ENCODE data around the gene SSX4B. TPM values are rescaled to one million over a fixed set of nuclear protein-coding genes. Genes with fewer than 3 reads are reported as not detected.
"Not testable (repeated sequence)": the region's sequence is repeated elsewhere in the genome, so short reads cannot be mapped to it uniquely, and the experiment has no call there.

Gene SSX4B
- total RNA-seq, result not detected in 2 replicates

GRCh38 chrX:48411860-48412259 lies at the start of gene SSX4B:
TSS of gene SSX4B (minus strand) at chrX:48411960. CDS start at chrX:48411372, 588 bp downstream.
- H3K4me3 Mint-ChIP-seq; POLR2A ChIA-PET; H3K4me1 Mint-ChIP-seq; H3K27me3 Mint-ChIP-seq; DNase-seq; H3K27ac Mint-ChIP-seq; H3K36me3 Mint-ChIP-seq (ENCODE audit: low read depth); H3K9me3 Mint-ChIP-seq; intact Hi-C loops (cut with micrococcal nuclease); ATAC-seq (ENCODE audit: low read depth); CTCF ChIA-PET: not testable (repeated sequence)

GRCh38 chrX:48460606-48461005 lies 48.8 kb upstream of the SSX4B start:
- DNase-seq (no peak), ATAC-seq (ENCODE audit: low read depth) (no peak)
- Mint-ChIP-seq H3K27ac (no peak overlapping the region), H3K4me1 (no peaks in the 10 kb centered on the region), H3K27me3 (no peaks in the 10 kb centered on the region), H3K4me3 (no peak overlapping the region), H3K36me3 (ENCODE audit: low read depth) (peaks cover 39% of the 10 kb centered on the region), H3K9me3 (no peaks in the 10 kb centered on the region)
- ChIA-PET CTCF (no interaction called here), POLR2A (no interaction called here)
- intact Hi-C loops (cut with micrococcal nuclease), result no loop called here
- no peak for TF ChIP-seq CTCF (IDR thresholded peaks at IDR 0.05)

GRCh38 chrX:48460031-48460430 lies 48.3 kb upstream of the SSX4B start:
- ATAC-seq (ENCODE audit: low read depth) (no peak), DNase-seq (no peak)
- TF ChIP-seq CTCF (IDR thresholded peaks at IDR 0.05), result no peak
- Mint-ChIP-seq H3K9me3 (no peaks in the 10 kb centered on the region), H3K4me1 (no peaks in the 10 kb centered on the region), H3K27ac (no peak overlapping the region), H3K36me3 (ENCODE audit: low read depth) (peaks cover 33% of the 10 kb centered on the region), H3K27me3 (no peaks in the 10 kb centered on the region), H3K4me3 (no peak overlapping the region)
- ChIA-PET CTCF (no interaction called here), POLR2A (no interaction called here)
- intact Hi-C loops (cut with micrococcal nuclease), result no loop called here

GRCh38 chrX:48459483-48459882 lies 47.7 kb upstream of the SSX4B start:
- Mint-ChIP-seq H3K36me3 (ENCODE audit: low read depth) (peaks cover 33% of the 10 kb centered on the region), H3K27me3 (no peaks in the 10 kb centered on the region), H3K27ac (no peak overlapping the region), H3K4me1 (no peaks in the 10 kb centered on the region), H3K9me3 (no peaks in the 10 kb centered on the region), H3K4me3 (no peak overlapping the region)
- ChIA-PET CTCF (no interaction called here), POLR2A (interaction anchor here (1.0 kb wide), 1 partner anchor 80 kb away, joined by 4 read pairs; the partner anchor contains the start of gene TBC1D25)
- ATAC-seq (ENCODE audit: low read depth) (no peak), DNase-seq (no peak)
- intact Hi-C loops (cut with micrococcal nuclease), result no loop called here
- TF ChIP-seq CTCF (IDR thresholded peaks at IDR 0.05), result no peak

- ChIA-PET POLR2A (interaction anchor here (1.0 kb wide), 1 partner anchor 80 kb away, joined by 4 read pairs; the partner anchor contains the start of gene TBC1D25), CTCF (no interaction called here)
- Mint-ChIP-seq H3K27me3 (no peaks in the 10 kb centered on the region), H3K36me3 (ENCODE audit: low read depth) (peaks cover 29% of the 10 kb centered on the region), H3K9me3 (no peaks in the 10 kb centered on the region), H3K4me3 (no peak overlapping the region), H3K27ac (no peak overlapping the region), H3K4me1 (no peaks in the 10 kb centered on the region)
- DNase-seq (no peak), ATAC-seq (ENCODE audit: low read depth) (no peak)
- no peak for TF ChIP-seq CTCF (IDR thresholded peaks at IDR 0.05)
- intact Hi-C loops (cut with micrococcal nuclease), result no loop called here
Observed at GRCh38 chrX:48458711-48459110, 47.0 kb upstream of the SSX4B start.

GRCh38 chrX:48456628-48457331 lies 45.0 kb upstream of the SSX4B start:
- POLR2A ChIA-PET, result no interaction called here
- intact Hi-C loops (cut with micrococcal nuclease), result no loop called here
- DNase-seq (no peak), ATAC-seq (ENCODE audit: low read depth) (no peak)
- Mint-ChIP-seq H3K27me3 (no peaks in the 10 kb centered on the region), H3K9me3 (no peaks in the 10 kb centered on the region), H3K4me3 (no peak overlapping the region), H3K4me1 (no peaks in the 10 kb centered on the region), H3K27ac (no peak overlapping the region), H3K36me3 (ENCODE audit: low read depth) (peaks cover 23% of the 10 kb centered on the region)
- TF ChIP-seq CTCF (IDR thresholded peaks at IDR 0.05), result no peak
- CTCF ChIA-PET, result no interaction called here

All from activated B cell treated with CpG ODN at 0.5 μM for 24 hours (primary cell).